Activated CD8-positive, alpha-beta memory T cell treated with anti-CD3 and anti-CD28 coated beads for 4 hours (primary cell): Measurements from ENCODE around the gene ENHO.

Experiments used
- DNase-seq, 2 donors: peaks; one replicate each; pipeline ENCODE4 v3.0.0-alpha.2; 2020; ENCODE audit warnings: low read depth in 2 of 2

ENHO gene

DNA sequence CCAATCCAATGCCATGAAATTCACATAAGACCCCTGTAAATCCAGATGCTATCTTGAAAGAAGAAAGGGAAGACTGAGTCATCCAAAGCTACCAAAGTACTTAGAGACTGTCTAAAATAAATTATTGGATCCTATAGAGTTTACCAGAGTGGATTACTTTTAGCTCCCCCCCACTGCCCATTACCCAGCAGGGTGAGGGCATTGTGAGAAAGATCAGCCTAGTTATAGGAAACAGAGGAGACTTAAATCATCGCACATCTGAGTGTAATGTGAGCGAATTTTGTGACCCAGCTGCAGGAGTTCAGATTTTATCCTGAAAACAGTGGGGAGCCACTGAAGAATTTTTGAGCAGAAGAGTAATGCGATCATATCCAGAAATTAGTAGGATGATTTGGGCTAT is 1.6 kb upstream of the ENHO start:
- DNase-seq: no peak

DNA sequence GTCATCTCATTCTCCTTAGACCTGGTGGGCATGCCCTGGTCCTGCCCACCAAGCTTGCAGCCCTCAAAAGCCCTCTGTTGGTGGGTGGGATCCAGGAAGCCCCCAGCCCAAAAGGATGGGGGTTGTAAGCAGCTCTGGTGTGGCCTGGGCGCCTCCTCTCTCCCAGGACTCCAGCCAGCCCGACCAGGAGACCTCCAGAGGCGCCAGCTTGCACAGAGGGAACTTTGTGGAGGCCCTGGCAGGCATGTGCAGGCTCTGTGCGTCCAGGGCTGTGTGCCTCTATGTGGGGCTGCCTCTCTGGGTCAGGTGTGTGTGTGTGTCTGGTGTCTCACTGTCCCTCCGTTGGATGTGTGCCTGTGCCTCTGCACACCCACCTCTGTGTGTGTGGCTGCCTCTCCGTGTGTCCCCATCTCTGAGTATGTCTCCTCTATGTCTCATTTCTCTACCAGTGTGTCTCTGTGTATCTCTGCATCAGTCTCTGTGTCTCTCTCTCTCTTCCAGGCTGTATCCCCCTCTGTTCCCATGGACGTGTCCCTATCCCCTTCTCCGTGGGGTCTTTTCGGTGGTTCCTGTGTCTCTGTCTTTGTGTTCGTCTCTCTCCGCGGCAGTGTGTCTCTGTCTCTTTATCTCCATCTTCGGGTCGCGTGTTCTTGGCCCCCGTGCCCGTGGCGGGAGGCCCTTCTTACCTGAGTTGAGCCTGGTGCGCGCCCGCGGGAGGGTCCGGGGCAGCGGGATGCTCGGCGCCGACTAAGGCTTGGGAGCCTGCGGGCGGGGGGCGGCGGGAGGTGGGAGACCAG is 501 bp downstream of the ENHO start:
- no peak for DNase-seq

DNA sequence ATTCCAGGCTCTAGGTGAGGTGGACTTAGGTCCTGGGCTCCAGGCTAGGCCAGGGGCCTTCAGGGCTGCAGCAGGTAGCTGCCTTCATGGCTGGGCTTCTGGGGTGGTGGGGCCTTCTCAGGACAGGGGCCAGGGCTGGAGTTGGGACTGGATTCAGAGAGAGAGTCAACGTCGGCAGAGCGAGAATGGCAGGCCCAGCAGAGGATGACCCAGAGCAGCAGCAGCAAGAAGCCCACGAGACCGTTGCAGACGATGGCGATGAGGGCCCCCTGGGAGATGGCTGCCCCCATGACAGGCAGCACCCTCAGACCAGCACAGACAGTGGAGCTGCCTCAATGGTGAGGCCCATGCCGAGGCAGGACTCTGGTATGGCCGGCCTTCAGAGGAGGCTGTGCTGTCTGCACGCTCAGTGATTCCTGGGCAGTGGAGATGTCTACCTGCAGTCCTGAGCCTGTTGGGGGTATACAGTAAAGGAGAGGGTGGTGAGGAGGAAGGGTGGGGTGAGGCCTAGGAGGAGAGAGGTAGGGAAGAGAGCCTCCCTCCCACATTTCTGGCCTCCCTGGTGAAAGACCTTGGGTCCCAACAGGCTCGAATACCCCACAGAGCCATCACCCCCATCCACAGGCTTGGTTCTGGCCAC is 1.3 kb downstream of the ENHO start:
- no peak for DNase-seq

DNA sequence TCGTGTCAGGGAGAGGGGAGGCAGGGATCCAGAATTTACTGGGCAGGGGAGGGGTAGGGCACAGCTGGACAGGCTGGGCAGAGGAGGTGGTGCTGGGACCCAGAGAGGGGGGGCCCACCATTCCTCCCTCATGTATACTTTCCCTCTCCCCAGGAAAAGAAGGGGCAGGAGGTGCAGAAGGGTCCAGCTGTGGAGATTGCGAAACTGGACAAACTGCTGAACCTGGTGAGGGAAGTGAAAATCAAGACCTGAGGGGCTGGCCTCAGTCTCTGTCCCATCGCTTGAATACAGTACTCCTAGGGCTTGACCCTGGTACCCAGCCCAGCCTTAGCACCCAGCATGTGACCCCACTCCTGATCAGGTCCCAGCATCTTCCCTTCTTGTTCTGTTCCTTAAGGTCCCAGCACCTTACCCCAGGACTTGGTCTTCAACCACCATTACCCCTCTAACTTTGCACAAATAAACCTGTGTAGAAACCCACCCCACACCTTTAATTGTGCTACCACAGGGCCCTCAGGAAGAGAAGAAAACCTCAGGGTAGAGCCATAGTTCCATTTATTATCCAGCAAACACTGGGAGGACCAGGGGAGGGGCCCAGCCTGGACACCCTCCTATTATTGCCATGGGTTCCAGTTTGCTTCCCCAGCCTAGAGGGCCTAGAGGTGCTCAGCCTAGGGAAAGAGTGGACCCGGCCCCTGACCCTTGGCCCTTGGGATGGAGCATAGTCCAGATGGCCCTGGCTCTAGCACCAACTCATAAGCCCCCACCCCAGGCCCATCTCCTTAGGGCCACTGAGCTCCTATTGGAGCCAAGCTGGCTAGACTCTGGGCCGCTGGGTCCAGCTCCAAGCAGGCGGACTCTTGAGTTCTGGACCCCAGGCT is 2.0 kb downstream of the ENHO start:
- no peak for DNase-seq

DNA sequence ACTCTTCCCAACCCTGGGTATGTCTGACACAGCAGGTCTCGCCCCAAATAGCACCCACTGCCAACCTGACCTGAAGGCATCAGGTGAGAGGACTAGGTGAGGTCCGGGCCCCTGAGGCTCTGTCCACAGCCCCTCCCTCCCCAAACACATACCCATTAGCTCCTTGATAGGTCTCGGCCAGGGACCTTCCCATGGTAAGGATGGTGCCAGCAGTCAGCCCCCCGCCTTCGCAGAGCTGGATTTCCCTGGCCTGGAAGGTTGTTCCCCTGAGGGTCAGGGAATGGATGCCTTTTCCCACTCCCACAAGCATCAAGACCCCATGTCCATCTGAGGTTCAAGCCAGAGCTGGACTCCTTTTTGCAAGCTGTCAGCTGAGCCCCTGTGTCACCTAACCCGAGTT is 2.7 kb downstream of the ENHO start:
- no peak for DNase-seq

DNA sequence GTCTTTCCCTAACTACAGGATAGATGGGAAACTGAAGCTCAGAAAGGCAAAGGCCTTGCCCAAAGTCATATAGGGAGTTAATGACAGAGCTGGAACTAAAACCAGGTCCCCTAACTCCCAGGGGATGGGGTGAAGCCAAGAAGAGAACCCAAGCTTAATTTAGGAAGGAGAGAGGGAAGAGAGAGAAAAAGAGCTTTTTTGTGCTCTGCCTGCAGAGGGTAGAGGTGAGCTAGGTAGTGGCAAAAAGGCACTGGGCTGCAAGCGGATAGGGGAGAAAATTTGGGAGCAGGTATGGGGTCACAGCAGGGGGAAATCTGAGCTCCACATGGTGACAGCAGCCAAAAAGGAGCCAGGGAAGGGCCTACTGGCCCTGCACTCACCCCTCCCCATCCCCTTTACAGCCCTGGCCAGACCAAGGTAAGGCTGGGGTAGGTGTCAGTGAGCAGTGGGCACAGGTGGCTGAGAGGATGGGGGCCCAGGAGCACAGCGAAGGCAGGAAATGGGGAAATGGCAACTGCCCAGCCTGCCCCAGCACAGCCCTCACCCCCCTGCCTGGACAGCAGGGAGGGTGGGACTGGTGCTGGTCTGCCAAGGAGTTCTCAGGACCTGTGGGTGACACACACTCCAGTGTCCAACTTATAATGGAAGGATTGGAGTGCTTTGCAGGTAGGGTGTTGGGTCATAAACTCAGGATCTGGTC is 3.3 kb downstream of the ENHO start:
- DNase-seq: no peak

GRCh38 chr9:34518896-34519295 is 3.9 kb downstream of the ENHO start:
- no peak for DNase-seq

DNA sequence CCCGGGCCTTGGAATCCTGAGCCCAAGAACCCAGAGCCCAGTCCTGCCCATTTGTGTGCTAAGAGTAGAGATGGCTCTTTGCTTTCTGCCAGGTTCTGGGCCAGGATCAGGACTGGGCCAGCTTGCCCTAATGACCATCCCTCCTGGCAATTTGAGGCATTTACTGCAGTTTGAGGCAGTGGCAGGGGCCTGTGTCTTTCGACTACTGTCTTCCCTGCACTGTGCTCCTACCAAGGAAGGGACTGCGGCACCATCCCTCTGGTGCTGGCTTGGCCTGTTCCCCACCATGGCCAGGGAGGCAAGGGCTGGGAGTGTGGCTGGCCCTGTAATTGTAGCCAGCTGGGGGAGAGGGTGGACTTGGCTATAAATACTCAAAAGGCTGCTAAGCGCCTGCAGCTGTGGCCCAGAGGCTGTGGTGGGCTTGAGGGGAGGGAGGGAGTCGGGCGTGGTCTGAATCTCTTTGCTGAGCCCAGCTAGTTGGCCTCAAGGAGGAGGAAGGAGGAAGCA is 4.6 kb downstream of the ENHO start:
- no peak for DNase-seq

GRCh38 chr9:34517185-34517584 is 5.6 kb downstream of the ENHO start:
- no peak for DNase-seq

- DNase-seq: no peak
Observed at GRCh38 chr9:34515959-34516358, 6.8 kb downstream of the ENHO start.

DNA sequence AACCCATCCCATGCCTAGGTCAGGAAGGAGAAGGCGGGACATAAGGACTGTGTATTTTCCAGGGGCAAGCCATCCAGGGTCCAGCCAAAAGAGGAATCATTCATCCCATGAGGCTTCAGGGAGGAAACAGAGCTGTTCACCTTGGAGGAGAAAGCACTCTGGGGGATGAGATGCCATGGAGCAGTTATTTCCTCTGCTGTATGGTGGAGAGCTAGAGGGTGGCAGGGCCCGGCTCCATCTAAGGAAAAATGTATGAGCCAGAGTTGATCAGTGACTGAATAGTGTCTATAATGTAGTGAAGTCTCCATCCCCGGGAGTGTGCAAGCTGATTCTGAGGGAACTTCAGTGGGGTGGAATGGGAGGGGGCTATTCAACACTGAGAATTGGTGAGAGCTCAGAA is 8.0 kb downstream of the ENHO start:
- DNase-seq: no peak

GRCh38 chr9:34514401-34514800 is 8.4 kb downstream of the ENHO start:
- no peak for DNase-seq

DNA sequence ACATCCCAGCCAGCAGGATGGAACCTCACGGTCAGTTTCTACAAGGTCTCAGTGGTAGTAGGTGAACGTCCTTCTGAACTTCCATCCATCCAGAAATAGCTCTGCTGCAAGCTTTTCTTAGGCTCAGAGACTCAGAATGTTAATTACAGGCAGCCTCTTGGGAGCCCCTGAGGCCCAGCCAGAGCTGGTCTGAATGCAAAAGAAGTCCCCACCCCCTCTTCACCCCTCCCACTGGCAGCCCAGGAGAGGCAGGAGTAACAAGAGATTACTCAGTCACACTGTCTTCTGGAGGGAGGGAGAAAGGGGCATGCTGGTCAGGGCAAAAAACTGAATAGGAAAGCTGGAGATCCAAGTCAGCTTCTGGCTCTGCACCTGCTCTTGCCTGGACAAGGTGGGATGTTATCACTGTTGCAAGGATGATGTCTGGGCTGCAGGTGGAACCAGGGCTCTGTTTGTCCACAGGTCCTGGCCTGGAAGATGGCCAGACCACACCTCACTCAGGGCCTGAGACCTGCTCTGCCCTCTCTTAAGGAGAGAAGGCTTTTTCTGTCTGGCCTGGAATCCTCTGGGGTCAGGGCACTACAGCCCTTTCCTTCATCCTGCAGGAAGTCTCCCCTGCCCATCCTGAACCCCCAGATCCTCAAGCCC is 9.1 kb downstream of the ENHO start:
- DNase-seq: no peak

- no peak for DNase-seq
Observed at GRCh38 chr9:34512131-34513078, 10.4 kb downstream of the ENHO start.

- DNase-seq: no peak
Observed at GRCh38 chr9:34510497-34511468, 12.0 kb downstream of the ENHO start.

GRCh38 chr9:34508951-34509350 is 13.8 kb downstream of the ENHO start:
- no peak for DNase-seq

DNA sequence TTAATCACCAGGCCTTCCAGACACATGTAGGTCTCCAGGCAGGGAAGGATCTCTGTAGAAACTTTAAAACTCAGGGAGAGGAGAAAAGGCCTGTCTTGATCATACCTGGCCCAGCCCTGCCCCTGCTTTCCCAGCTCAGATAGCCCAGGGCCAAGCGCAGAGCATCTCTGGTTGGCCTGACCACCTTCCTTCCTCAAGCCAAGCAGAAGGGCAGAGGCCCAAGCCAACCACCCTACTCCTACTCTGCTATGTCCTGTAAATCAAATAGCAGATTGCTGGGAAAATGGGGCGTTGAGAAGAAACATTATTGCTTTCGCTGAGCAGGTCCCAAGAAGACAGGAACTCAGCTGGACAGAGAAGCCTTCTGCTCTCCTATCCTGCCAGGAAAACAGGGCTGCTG is 14.3 kb downstream of the ENHO start:
- no peak for DNase-seq

- DNase-seq: no peak
Observed at GRCh38 chr9:34507966-34508365, 14.8 kb downstream of the ENHO start.

- DNase-seq: no peak
Observed at GRCh38 chr9:34507556-34507955, 15.2 kb downstream of the ENHO start.
